Neuronal stem cell (in vitro differentiated cells): ENCODE measurements around the gene APOBEC2.
A peak's percentile ranks its signal among the peaks of the same experiment; 100 is the strongest.

Experiments used
- DNase-seq: peaks from one replicate; pipeline ENCODE4 v3.0.0-alpha.2; 2013; ENCODE audit warnings: low spot score
- H2AFZ ChIP-seq: one replicate; pipeline ENCODE4 v1.6.1; 2013; ENCODE audit warnings: mild to moderate bottlenecking, low read length, inconsistent platforms
- H2AK5ac ChIP-seq: 2 replicates; pipeline ENCODE4 v1.6.1; 2013; ENCODE audit warnings: low read depth, mild to moderate bottlenecking, inconsistent platforms, low read length, moderate library complexity, mixed read lengths
- H2BK120ac ChIP-seq: 2 replicates; pipeline ENCODE4 v1.6.1; 2013; ENCODE audit warnings: low read depth, mild to moderate bottlenecking, inconsistent platforms, low read length, moderate library complexity, mixed read lengths
- H2BK12ac ChIP-seq: one replicate; pipeline ENCODE4 v1.6.1; 2013; ENCODE audit warnings: low read length, inconsistent platforms
- H2BK15ac ChIP-seq: 2 replicates; pipeline ENCODE4 v1.6.1; 2013; ENCODE audit warnings: mild to moderate bottlenecking, low read length, inconsistent platforms, mixed read lengths
- H2BK5ac ChIP-seq: one replicate; pipeline ENCODE4 v1.6.1; 2013; ENCODE audit warnings: inconsistent platforms, mild to moderate bottlenecking, low read length, moderate library complexity
- H3K14ac ChIP-seq: one replicate; pipeline ENCODE4 v1.6.1; 2013; ENCODE audit warnings: low read length, inconsistent platforms
- H3K18ac ChIP-seq: 2 replicates; pipeline ENCODE4 v1.6.1; 2013; ENCODE audit warnings: low read length, inconsistent platforms
- H3K23ac ChIP-seq: 2 replicates; pipeline ENCODE4 v1.6.1; 2013; ENCODE audit warnings: low read depth, mild to moderate bottlenecking, mixed read lengths, low read length, inconsistent platforms; ENCODE audit not compliant: poor library complexity
- H3K27ac ChIP-seq: replicated peaks from 3 replicates; pipeline ENCODE4 v1.5.1; 2013; ENCODE audit warnings: low read length, inconsistent platforms
- H3K27me3 ChIP-seq, 3 experiments: 2 replicates each; pipeline ENCODE4 v1.6.1; 2013; ENCODE audit warnings: low read length in 3 of 3, mild to moderate bottlenecking in 2 of 3, inconsistent platforms in 1 of 3, low read depth in 1 of 3, mixed read lengths in 1 of 3, moderate library complexity in 1 of 3; ENCODE audit not compliant: control insufficient read depth in 3 of 3, insufficient read depth in 3 of 3
- H3K36me3 ChIP-seq, 2 donors: replicated peaks in 1 of 2; 2 replicates each; pipeline ENCODE4 v1.6.1; 2013; ENCODE audit warnings: low read length in 2 of 2; ENCODE audit not compliant: control insufficient read depth in 2 of 2, insufficient read depth in 2 of 2
- H3K4ac ChIP-seq: 2 replicates; pipeline ENCODE4 v1.6.1; 2013; ENCODE audit warnings: inconsistent platforms, mild to moderate bottlenecking, low read length, moderate library complexity
- H3K4me1 ChIP-seq, 2 donors: 1 replicate in 1 of 2; 2 replicates in 1 of 2; pipeline ENCODE4 v1.6.1; 2013; ENCODE audit warnings: low read length in 2 of 2, low read depth in 1 of 2; ENCODE audit not compliant: control insufficient read depth in 2 of 2, insufficient read depth in 1 of 2
- H3K4me2 ChIP-seq: one replicate; pipeline ENCODE4 v1.6.1; 2013; ENCODE audit warnings: mild to moderate bottlenecking, low read length, inconsistent platforms; ENCODE audit not compliant: insufficient read depth, poor library complexity, severe bottlenecking
- H3K4me3 ChIP-seq, 2 donors: 2 replicates each; pipeline ENCODE4 v1.5.1; 2013; ENCODE audit warnings: low read length in 2 of 2, mild to moderate bottlenecking in 2 of 2, inconsistent platforms in 1 of 2, moderate library complexity in 1 of 2
- H3K79me1 ChIP-seq: one replicate; pipeline ENCODE4 v1.6.1; 2013; ENCODE audit warnings: low read depth, mild to moderate bottlenecking, inconsistent platforms, low read length, moderate library complexity
- H3K9ac ChIP-seq: one replicate; pipeline ENCODE4 v1.6.1; 2013; ENCODE audit warnings: mild to moderate bottlenecking, low read depth, low read length, inconsistent platforms; ENCODE audit not compliant: poor library complexity
- H3K9me3 ChIP-seq, 2 donors: replicated peaks in 1 of 2; 2 replicates each; pipeline versions ENCODE3 to v1.6.1; 2013; ENCODE audit warnings: low read length in 2 of 2, mild to moderate bottlenecking in 2 of 2, inconsistent platforms in 1 of 2, low read depth in 1 of 2, mixed read lengths in 1 of 2, moderate library complexity in 1 of 2; ENCODE audit not compliant: control insufficient read depth in 2 of 2, insufficient read depth in 1 of 2
- H4K8ac ChIP-seq: one replicate; pipeline ENCODE4 v1.6.1; 2013; ENCODE audit warnings: low read depth, mild to moderate bottlenecking, inconsistent platforms, low read length, moderate library complexity
- H4K91ac ChIP-seq: one replicate; pipeline ENCODE4 v1.6.1; 2013; ENCODE audit warnings: low read length, low read depth, mild to moderate bottlenecking, inconsistent platforms; ENCODE audit not compliant: poor library complexity
- WGBS, 2 donors: extraction: QIAGEN DNeasy Blood & Tissue Kit; methylation state at CpG; one replicate each; pipeline ENCODE4 v1.1.7; 2013; ENCODE audit warnings: missing lambda C conversion rate in 2 of 2, mixed read lengths in 1 of 2; ENCODE audit not compliant: insufficient read length in 2 of 2, insufficient replicate concordance in 1 of 2; ENCODE audit errors: extremely low coverage in 2 of 2; 5-methylcytosine and 5-hydroxymethylcytosine counted together

The APOBEC2 gene

DNA sequence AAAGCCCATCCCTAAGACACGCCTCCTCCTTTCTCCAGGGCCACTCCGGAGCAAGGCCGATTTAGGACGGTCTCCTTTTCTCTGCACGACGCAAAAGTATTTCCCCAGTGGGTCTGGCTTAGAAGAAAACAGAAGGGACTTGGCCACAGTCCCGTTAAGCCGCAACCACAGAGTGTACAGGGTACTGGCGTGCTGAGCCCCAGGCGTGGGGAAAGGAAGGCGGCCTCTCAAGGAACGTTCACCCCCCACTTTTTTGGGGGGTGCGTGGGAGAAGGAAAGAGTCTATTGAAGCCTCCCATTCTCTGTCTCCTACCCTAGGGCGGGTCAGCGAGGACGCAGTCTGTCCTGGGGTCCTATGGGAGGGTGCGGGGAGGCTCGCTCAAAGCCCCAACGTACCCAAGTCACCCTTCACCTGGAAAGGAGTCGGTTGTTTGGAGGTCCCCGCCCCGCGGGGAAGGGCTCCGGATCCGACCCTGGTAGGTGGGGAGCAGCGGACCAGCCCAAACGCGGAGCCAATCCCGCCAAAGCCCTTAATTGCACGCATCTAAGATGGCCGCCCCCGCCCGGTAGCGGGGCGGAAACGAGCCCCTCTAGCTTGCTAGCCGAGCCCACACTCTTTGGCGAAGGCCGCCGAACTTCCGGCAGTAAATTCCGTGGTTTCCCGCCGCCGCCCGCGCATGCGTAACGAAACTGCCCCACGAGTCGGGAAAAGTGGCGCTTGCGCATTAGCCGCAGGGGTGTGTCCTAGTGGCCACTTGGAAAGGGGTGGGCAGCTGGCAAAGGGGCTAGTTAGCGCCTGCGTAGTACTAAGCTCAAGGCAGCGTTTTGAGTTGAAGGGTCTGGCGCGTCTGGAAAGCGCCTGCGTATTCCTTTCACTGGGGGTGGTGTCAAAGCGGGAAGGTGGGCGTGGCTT lies 19.2 kb downstream of the APOBEC2 start, which contains the start of gene OARD1:
TSS of gene OARD1 (minus strand) at position 434 of the 913 bp plus-strand sequence. CDS start 722 bp downstream, outside the sequence.
- DNase-seq, result peak; percentile 100
- H3K4ac ChIP-seq, result peak within 1 kb of the TSS; percentile 58
- H3K14ac ChIP-seq, result peak within 1 kb of the TSS; percentile 79
- H2BK120ac ChIP-seq, result no peak within 1 kb of the TSS
- no peak within 1 kb of the TSS for H2BK15ac ChIP-seq
- H2AFZ ChIP-seq, result peak within 1 kb of the TSS; percentile 89
- H2BK12ac ChIP-seq, result peak within 1 kb of the TSS; percentile 49
- H3K4me1 ChIP-seq, result peaks cover 6 to 9% of the 10 kb centered on the region in 2 donors
- peaks cover 3% of the 10 kb centered on the region for H3K79me1 ChIP-seq
- H3K18ac ChIP-seq, result peak within 1 kb of the TSS; percentile 98
- peak within 1 kb of the TSS; percentile 95 for H3K4me2 ChIP-seq
- H3K9ac ChIP-seq, result peak within 1 kb of the TSS; percentile 94
- peak within 1 kb of the TSS; percentile 99 for H2BK5ac ChIP-seq
- H2AK5ac ChIP-seq, result peak within 1 kb of the TSS; percentile 97
- peak within 1 kb of the TSS; percentile 83 to 91 for H3K4me3 ChIP-seq
- H3K9me3 ChIP-seq, result no peaks in the 10 kb centered on the region
- H3K27me3 ChIP-seq, result no peaks in the 10 kb centered on the region
- no peak within 1 kb of the TSS for H4K91ac ChIP-seq
- peak within 1 kb of the TSS; percentile 87 for H3K23ac ChIP-seq
- H4K8ac ChIP-seq, result peak within 1 kb of the TSS; percentile 19
- no CpG with 5 or more reads among the region's 63 CpGs for WGBS, 2 donors
- H3K27ac ChIP-seq, result peak within 1 kb of the TSS; percentile 99
- H3K36me3 ChIP-seq, result peaks cover 2 to 36% of the 10 kb centered on the region in 2 donors

DNA sequence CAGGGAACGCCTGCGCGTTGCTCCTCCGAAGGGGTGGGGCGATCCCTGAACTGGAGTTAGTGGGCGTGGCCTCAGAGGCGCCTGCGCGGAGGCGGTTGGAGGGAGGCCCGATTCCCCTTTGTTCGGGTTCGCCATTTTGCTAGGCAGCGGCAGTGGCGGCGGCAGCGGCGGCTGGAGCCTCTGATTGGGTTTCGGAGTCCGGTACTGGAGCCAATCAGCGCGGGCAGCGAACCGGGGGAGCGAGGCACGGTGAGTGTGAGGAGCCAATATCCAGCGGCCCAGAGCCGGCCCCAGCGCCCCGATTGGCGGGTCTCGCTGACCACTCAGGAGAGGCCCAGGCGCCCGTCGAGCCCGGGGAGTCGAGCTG lies 19.8 kb downstream of the APOBEC2 start, which contains the start of gene NFYA:
TSS of gene NFYA (plus strand) at position 139 of the 367 bp plus-strand sequence. CDS start 6,116 bp downstream, outside the sequence.
- no peak for DNase-seq

DNA sequence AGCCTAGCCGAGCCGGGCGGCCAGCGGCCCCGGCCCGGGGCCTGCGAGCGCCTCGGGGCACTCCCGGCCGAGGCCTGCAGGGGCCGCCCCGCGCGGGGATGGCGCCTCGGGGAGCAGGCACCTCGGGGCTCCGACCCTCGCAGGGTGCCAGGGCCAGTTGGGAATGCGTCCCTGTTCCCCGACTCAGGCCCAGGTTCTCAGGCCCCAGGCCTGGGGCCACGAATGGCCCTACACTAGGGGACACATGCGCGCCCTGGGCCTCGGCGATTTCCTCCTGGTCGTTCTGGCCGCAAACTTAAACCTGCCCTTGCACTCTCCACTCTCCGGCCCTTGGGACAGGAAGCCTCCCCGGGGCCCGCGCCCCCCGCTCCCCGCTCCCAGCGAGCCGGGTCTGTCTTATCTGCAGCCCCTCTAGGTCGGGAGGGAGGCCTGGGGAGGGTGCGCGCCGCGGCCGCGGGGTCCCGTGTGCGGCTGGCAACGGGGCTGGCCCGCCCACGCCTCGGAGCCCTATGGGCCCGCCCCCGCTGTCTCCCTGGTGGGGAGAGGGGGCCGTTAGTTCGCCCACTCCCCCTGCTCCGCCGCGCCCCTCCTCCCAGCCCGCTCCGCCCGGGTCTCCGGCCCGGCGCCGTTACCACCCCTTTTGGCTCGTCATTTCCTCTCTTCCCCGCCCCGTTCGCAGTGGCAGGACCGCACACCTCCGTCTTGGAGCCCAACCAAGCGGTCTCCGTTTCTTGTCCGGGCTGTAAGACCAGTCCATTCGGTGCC lies 20.4 kb downstream of the APOBEC2 start:
- Histone ChIP-seq H3K79me1 (peaks cover 3% of the 10 kb centered on the region), H2BK12ac (no peak overlapping the region), H2BK5ac (peak overlapping the region; percentile 99), H2AFZ (peak overlapping the region; percentile 84), H3K9me3 (no peaks in the 10 kb centered on the region), H3K4me1 (peaks cover 6 to 9% of the 10 kb centered on the region in 2 donors), H2BK120ac (no peak overlapping the region), H3K9ac (peak overlapping the region; percentile 94), H3K14ac (peak overlapping the region; percentile 79), H3K27me3 (no peaks in the 10 kb centered on the region), H3K18ac (peak overlapping the region; percentile 98), H4K8ac (no peak overlapping the region), H3K4me2 (peak overlapping the region; percentile 74), H3K36me3 (peaks cover 0 to 29% of the 10 kb centered on the region in 2 donors), H3K4ac (peak overlapping the region; percentile 58), H2AK5ac (peak overlapping the region; percentile 97), H3K27ac (peak overlapping the region; percentile 99), H3K4me3 (peak overlapping the region; percentile 83 to 91), H4K91ac (no peak overlapping the region), H3K23ac (peak overlapping the region; percentile 87), H2BK15ac (no peak overlapping the region)
- WGBS, 2 donors, result no CpG with 5 or more reads among the region's 74 CpGs
- DNase-seq, result peak; percentile 80

More for the DNA sequence above, 19.8 kb downstream of the APOBEC2 start, which contains the start of gene NFYA:
- H3K14ac ChIP-seq, result peak within 1 kb of the TSS; percentile 79
- no peak within 1 kb of the TSS for H2BK15ac ChIP-seq
- H4K8ac ChIP-seq, result peak within 1 kb of the TSS; percentile 19
- peak within 1 kb of the TSS; percentile 95 for H3K4me2 ChIP-seq
- no peak within 1 kb of the TSS for H4K91ac ChIP-seq
- peak within 1 kb of the TSS; percentile 87 for H3K23ac ChIP-seq
- H2BK12ac ChIP-seq, result peak within 1 kb of the TSS; percentile 49
- H3K27me3 ChIP-seq, result no peaks in the 10 kb centered on the region
- H3K9ac ChIP-seq, result peak within 1 kb of the TSS; percentile 94
- H3K4me3 ChIP-seq, result peak within 1 kb of the TSS; percentile 83 to 91
- H2BK120ac ChIP-seq, result no peak within 1 kb of the TSS
- peaks cover 3% of the 10 kb centered on the region for H3K79me1 ChIP-seq
- H3K4ac ChIP-seq, result peak within 1 kb of the TSS; percentile 58
- H3K18ac ChIP-seq, result peak within 1 kb of the TSS; percentile 98
- H2AK5ac ChIP-seq, result peak within 1 kb of the TSS; percentile 97
- H3K9me3 ChIP-seq, result no peaks in the 10 kb centered on the region
- H3K4me1 ChIP-seq, result peaks cover 6 to 9% of the 10 kb centered on the region in 2 donors
- H2BK5ac ChIP-seq, result peak within 1 kb of the TSS; percentile 99
- peak within 1 kb of the TSS; percentile 89 for H2AFZ ChIP-seq
- no CpG with 5 or more reads among the region's 37 CpGs for WGBS, 2 donors
- peak within 1 kb of the TSS; percentile 99 for H3K27ac ChIP-seq
- H3K36me3 ChIP-seq, result peaks cover 2 to 29% of the 10 kb centered on the region in 2 donors
